GM23338 (cell line): ENCODE data around the gene CALCOCO1. TPM values are rescaled to one million over a fixed set of nuclear protein-coding genes. Genes with fewer than 3 reads are reported as not detected.
A peak's percentile ranks its signal among the peaks of the same experiment; 100 is the strongest.

ENCODE experiments used
- ATAC-seq: fragments of 200-7000 bp; cut with Tn5 transposase; 3 replicates; pipeline ENCODE4 v1.9.1; 2020
- DNase-seq: peaks from one replicate; pipeline ENCODE4 v3.0.0-alpha.2; 2015; ENCODE audit warnings: low spot score
- H2AFZ ChIP-seq: fragments of 200-600 bp; sonication (generic); 2 replicates; pipeline ENCODE4 v1.8.0; 2016; ENCODE audit warnings: antibody characterized with exemption, mild to moderate bottlenecking, moderate library complexity
- H3F3A ChIP-seq: fragments of 200-600 bp; sonication (generic); replicated peaks from 2 replicates; pipeline ENCODE4 v1.8.0; 2017; ENCODE audit warnings: antibody characterized with exemption, mixed run types, low read depth
- H3K27ac ChIP-seq: fragments of 200-600 bp; sonication (generic); 2 replicates; pipeline ENCODE4 v1.6.1; 2016; ENCODE audit warnings: low read depth
- H3K27me3 ChIP-seq: fragments of 200-600 bp; sonication (generic); 2 replicates; pipeline ENCODE4 v1.8.0; 2016; ENCODE audit warnings: mild to moderate bottlenecking, mixed run types, moderate library complexity; ENCODE audit not compliant: insufficient read depth
- H3K36me3 ChIP-seq: fragments of 200-600 bp; sonication (generic); 2 replicates; pipeline ENCODE4 v1.8.0; 2016; ENCODE audit warnings: mild to moderate bottlenecking; ENCODE audit not compliant: insufficient read depth
- H3K4me1 ChIP-seq: fragments of 200-600 bp; sonication (generic); 2 replicates; pipeline ENCODE4 v1.8.0; 2016; ENCODE audit warnings: mild to moderate bottlenecking, moderate library complexity; ENCODE audit not compliant: insufficient read depth
- H3K4me2 ChIP-seq: fragments of 200-600 bp; sonication (generic); 2 replicates; pipeline ENCODE4 v1.7.1; 2017; ENCODE audit warnings: mixed run types
- H3K4me3 ChIP-seq: fragments of 200-600 bp; sonication (generic); 2 replicates; pipeline ENCODE4 v1.6.1; 2016; ENCODE audit warnings: mixed run types
- H3K79me2 ChIP-seq: fragments of 200-600 bp; sonication (generic); replicated peaks from 2 replicates; pipeline ENCODE4 v1.8.0; 2017; ENCODE audit warnings: mild to moderate bottlenecking; ENCODE audit not compliant: insufficient read depth
- H3K9me2 ChIP-seq: fragments of 200-600 bp; sonication (generic); 2 replicates; pipeline ENCODE4 v1.8.0; 2017; ENCODE audit not compliant: insufficient read depth
- H4K20me1 ChIP-seq: fragments of 200-600 bp; sonication (generic); replicated peaks from 2 replicates; pipeline ENCODE4 v1.8.0; 2017; ENCODE audit warnings: mild to moderate bottlenecking; ENCODE audit not compliant: insufficient read depth
- H3K27ac Mint-ChIP-seq: 2 replicates; pipeline ENCODE4 v1.8.0; 2020; ENCODE audit warnings: inconsistent platforms, mild to moderate bottlenecking, moderate library complexity, mixed read lengths
- H3K27me3 Mint-ChIP-seq: 3 replicates; pipeline ENCODE4 v1.8.0; 2022; ENCODE audit warnings: low read depth, mild to moderate bottlenecking, moderate library complexity, mixed read lengths, inconsistent platforms; ENCODE audit not compliant: insufficient read depth, poor library complexity
- H3K36me3 Mint-ChIP-seq: 3 replicates; pipeline ENCODE4 v1.8.0; 2021; ENCODE audit warnings: low read depth, mild to moderate bottlenecking, inconsistent platforms, moderate library complexity, mixed read lengths
- H3K4me1 Mint-ChIP-seq: 3 replicates; pipeline ENCODE4 v1.8.0; 2020; ENCODE audit warnings: mild to moderate bottlenecking, inconsistent platforms, mixed read lengths
- H3K4me3 Mint-ChIP-seq: 3 replicates; pipeline ENCODE4 v1.8.0; 2021; ENCODE audit warnings: moderate library complexity, mild to moderate bottlenecking, inconsistent platforms, mixed read lengths
- H3K9me3 Mint-ChIP-seq: 3 replicates; pipeline ENCODE4 v1.8.0; 2020; ENCODE audit warnings: moderate library complexity, mild to moderate bottlenecking, inconsistent platforms, mixed read lengths
- CREB1 ChIP-seq: fragments of 250-450 bp; sonication (Bioruptor Pico); IDR thresholded peaks from 2 replicates; pipeline ENCODE4 v1.5.0; 2020; ENCODE audit warnings: low read depth, mild to moderate bottlenecking, moderate library complexity
- CTCF ChIP-seq, 2 experiments: fragments of 200-600 bp in 1 of 2; sonication (generic) in 1 of 2; conservative IDR thresholded peaks; 2 replicates each; pipeline versions ENCODE4 v1.5.1 to v1.6.1; 2016 to 2017; ENCODE audit warnings: antibody characterized with exemption in 2 of 2, low read depth in 2 of 2, mild to moderate bottlenecking in 2 of 2, moderate library complexity in 1 of 2
- ETS1 ChIP-seq: IDR thresholded peaks from 2 replicates; pipeline ENCODE4 v1.6.1; 2016; ENCODE audit warnings: antibody characterized with exemption
- EZH2 ChIP-seq: fragments of 200-600 bp; sonication (generic); IDR thresholded peaks from one replicate; pipeline ENCODE4 v1.8.0; 2017; ENCODE audit warnings: antibody characterized with exemption, mild to moderate bottlenecking, low read depth; ENCODE audit not compliant: unreplicated experiment
- JUNB ChIP-seq: IDR thresholded peaks from one replicate; pipeline ENCODE4 v1.6.1; 2016; ENCODE audit warnings: antibody characterized with exemption; ENCODE audit not compliant: unreplicated experiment
- NANOG ChIP-seq: IDR thresholded peaks from 2 replicates; pipeline ENCODE4 v1.6.1; 2016; ENCODE audit warnings: antibody characterized with exemption, borderline replicate concordance
- POLR2AphosphoS5 ChIP-seq: IDR thresholded peaks from 2 replicates; pipeline ENCODE4 v1.6.1; 2016; ENCODE audit warnings: antibody characterized with exemption, low read depth
- REST ChIP-seq: IDR thresholded peaks from one replicate; pipeline ENCODE4 v1.6.1; 2018; ENCODE audit warnings: antibody characterized with exemption; ENCODE audit not compliant: unreplicated experiment
- STAT1 ChIP-seq: IDR thresholded peaks from one replicate; pipeline ENCODE4 v1.6.1; 2016; ENCODE audit warnings: antibody characterized with exemption; ENCODE audit not compliant: unreplicated experiment
- ZNF114 ChIP-seq: fragments of 250-450 bp; sonication (Bioruptor Pico); IDR thresholded peaks from 2 replicates; pipeline ENCODE4 v1.5.0; 2020; ENCODE audit warnings: mild to moderate bottlenecking, moderate library complexity
- ZNF331 ChIP-seq: fragments of 250-450 bp; sonication (Bioruptor Pico); IDR thresholded peaks from 2 replicates; pipeline ENCODE4 v1.5.0; 2020; ENCODE audit warnings: low read depth, mild to moderate bottlenecking, moderate library complexity
- polyA plus RNA-seq: library from polyadenylated mRNA; unstranded; fragments of >200 nt; fragmentation: Nextera tagmentation; extraction: Ambion mirVana; gene quantifications from 2 replicates; pipeline ENCODE4 v1.2.1, GENCODE V29; 2016
- total RNA-seq: library from RNA; depleted of rRNA; stranded (reverse); fragments of >200 nt; shearing (Covaris generic); gene quantifications from 2 replicates; pipeline ENCODE4 v1.2.3, GENCODE V29; 2014

CALCOCO1 gene
- total and polyA plus RNA-seq, 2 experiments from 2014 or later, result 6.5 to 20.4 TPM

GRCh38 chr12:53695152-53696145, 31.8 kb downstream of the CALCOCO1 start:
- H3K27ac ChIP-seq, result no peak overlapping the region
- H3K4me3 ChIP-seq, result peak overlapping the region; percentile 62
- 0 out of 2 replicates have a peak, but pooled peaks cover 3% of the 10 kb centered on the region for H3F3A ChIP-seq
- H3K4me2 ChIP-seq, result peak overlapping the region; percentile 91
- Mint-ChIP-seq H3K4me3 (peak overlapping the region; percentile 74), H3K36me3 (no peaks in the 10 kb centered on the region; the same call in 2 of the 3 replicates), H3K27ac (no peak overlapping the region), H3K9me3 (no peaks in the 10 kb centered on the region), H3K27me3 (peaks cover 49% of the 10 kb centered on the region), H3K4me1 (peaks cover 31% of the 10 kb centered on the region)
- DNase-seq, result peak; percentile 70
- H4K20me1 ChIP-seq, result no peaks in the 10 kb centered on the region
- peaks cover 18% of the 10 kb centered on the region for H3K4me1 ChIP-seq
- no peaks in the 10 kb centered on the region for H3K9me2 ChIP-seq
- peak; percentile 55 for ATAC-seq
- peak; percentile 67 for TF ChIP-seq EZH2
- TF ChIP-seq ZNF331 (CRISPR knock-in tag), result no peak
- TF ChIP-seq NANOG, result no peak
- TF ChIP-seq REST, result no peak
- no peak for TF ChIP-seq POLR2AphosphoS5
- TF ChIP-seq CTCF (conservative IDR thresholded peaks at IDR 0.05; ENCODE audit: low read depth in 2 of 2), result peak in 1 of 2 experiments; percentile 20; a peak in 1 of 4 replicates
- no peak for TF ChIP-seq STAT1
- no peak for TF ChIP-seq JUNB
- peak overlapping the region; percentile 98 for H2AFZ ChIP-seq
- peaks cover 74% of the 10 kb centered on the region for H3K27me3 ChIP-seq
- H3K79me2 ChIP-seq, result no peaks in the 10 kb centered on the region
- H3K36me3 ChIP-seq, result no peaks in the 10 kb centered on the region

GRCh38 chr12:53694756-53695151, 32.5 kb downstream of the CALCOCO1 start:
- ATAC-seq, result peak; percentile 27
- TF ChIP-seq ZNF114, result no peak
- no peak for TF ChIP-seq CREB1 (CRISPR knock-in tag)
- TF ChIP-seq ZNF331 (CRISPR knock-in tag), result no peak
- TF ChIP-seq EZH2, result no peak
- no peak for TF ChIP-seq JUNB
- TF ChIP-seq ETS1, result no peak
- TF ChIP-seq REST, result no peak

More at GRCh38 chr12:53694756-53695151, 32.5 kb downstream of the CALCOCO1 start:
- Mint-ChIP-seq H3K36me3 (no peaks in the 10 kb centered on the region; the same call in 2 of the 3 replicates), H3K9me3 (no peaks in the 10 kb centered on the region), H3K27ac (no peak overlapping the region), H3K4me3 (peak overlapping the region; percentile 74), H3K27me3 (peaks cover 48% of the 10 kb centered on the region), H3K4me1 (peaks cover 31% of the 10 kb centered on the region)
- Histone ChIP-seq H2AFZ (peak overlapping the region; percentile 98), H4K20me1 (no peaks in the 10 kb centered on the region), H3K27ac (no peak overlapping the region), H3K9me2 (no peaks in the 10 kb centered on the region), H3K79me2 (no peaks in the 10 kb centered on the region), H3K4me3 (peak overlapping the region; percentile 62), H3K4me1 (peaks cover 18% of the 10 kb centered on the region), H3K27me3 (peaks cover 67% of the 10 kb centered on the region), H3K36me3 (no peaks in the 10 kb centered on the region), H3K4me2 (peak overlapping the region; percentile 91), H3F3A (0 out of 2 replicates have a peak, but pooled peaks cover 3% of the 10 kb centered on the region)
- peak; percentile 51 for DNase-seq
